B cell (primary cell): ENCODE results near the gene PAQR5. TPM values are rescaled to one million over a fixed set of nuclear protein-coding genes. Genes with fewer than 3 reads are reported as not detected.

Source experiments
- ATAC-seq: fragments of 200-7000 bp; cut with Tn5 transposase; one replicate; pipeline ENCODE4 v1.10.0; 2021; ENCODE audit warnings: low read depth, mild to moderate bottlenecking, moderate number of reproducible peaks, moderate library complexity
- CTCF ChIA-PET: fragments of 350-600 bp; sonication (Branson Sonifier 250); formaldehyde crosslinking; loops from one replicate; lab custom pipeline; 2021; ENCODE audit warnings: antibody characterized with exemption, inconsistent platforms; lab: Charles Lee
- POLR2A ChIA-PET: fragments of 350-600 bp; sonication (Branson Sonifier 250); formaldehyde crosslinking; loops from one replicate; lab custom pipeline; 2021; ENCODE audit warnings: antibody characterized with exemption; lab: Charles Lee
- DNase-seq: peaks from one replicate; pipeline ENCODE4 v3.0.0; 2013
- H2AFZ ChIP-seq: 2 replicates; pipeline ENCODE4 v1.6.1; 2012; ENCODE audit warnings: mild to moderate bottlenecking, low read depth, low read length; ENCODE audit not compliant: insufficient read depth, poor library complexity, severe bottlenecking
- H3K27ac ChIP-seq, 2 donors: 1 replicate in 1 of 2; 2 replicates in 1 of 2; pipeline ENCODE4 v1.5.1; 2012 to 2013; ENCODE audit warnings: low read length in 2 of 2, mild to moderate bottlenecking in 2 of 2, moderate library complexity in 1 of 2
- H3K27me3 ChIP-seq, 4 experiments: fragments of 200-600 bp in 1 of 4; sonication (generic) in 1 of 4; replicated peaks in 1 of 4; 1 replicate in 2 of 4; 2 replicates in 2 of 4; pipeline versions ENCODE4 v1.6.1 to v1.7.0; 2013 to 2016; ENCODE audit warnings: low read length in 3 of 4, mild to moderate bottlenecking in 2 of 4, mixed read lengths in 1 of 4, moderate library complexity in 1 of 4; ENCODE audit not compliant: insufficient read depth in 4 of 4, control insufficient read depth in 3 of 4; ENCODE audit errors: control extremely low read depth in 1 of 4
- H3K36me3 ChIP-seq, 2 experiments: replicated peaks in 1 of 2; 1 replicate in 1 of 2; 2 replicates in 1 of 2; pipeline versions ENCODE4 v1.6.1 to v1.7.1; 2013; ENCODE audit warnings: low read length in 1 of 2; ENCODE audit not compliant: insufficient read depth in 2 of 2, control insufficient read depth in 1 of 2; ENCODE audit errors: control extremely low read depth in 1 of 2, extremely low read depth in 1 of 2
- H3K4me1 ChIP-seq, 2 donors: fragments of 200-600 bp in 1 of 2; sonication (generic) in 1 of 2; 1 replicate in 1 of 2; 2 replicates in 1 of 2; pipeline versions ENCODE4 v1.5.1 to v1.6.1; 2013 to 2017; ENCODE audit warnings: low read length in 2 of 2; ENCODE audit not compliant: control insufficient read depth in 2 of 2, insufficient read depth in 2 of 2
- H3K4me2 ChIP-seq: replicated peaks from 2 replicates; pipeline ENCODE3; 2012; ENCODE audit warnings: mild to moderate bottlenecking, low read depth, low read length; ENCODE audit not compliant: poor library complexity, severe bottlenecking
- H3K4me3 ChIP-seq, 5 experiments: fragments of 200-600 bp in 1 of 5; sonication (generic) in 1 of 5; 1 replicate in 3 of 5; 2 replicates in 2 of 5; pipeline versions ENCODE4 v1.5.1 to v1.7.0; 2011 to 2016; ENCODE audit warnings: low read length in 4 of 5, mild to moderate bottlenecking in 4 of 5, low read depth in 2 of 5, control low read depth in 1 of 5, moderate library complexity in 1 of 5; ENCODE audit not compliant: insufficient read depth in 1 of 5; ENCODE audit errors: control extremely low read depth in 1 of 5, extremely low read depth in 1 of 5
- H3K79me2 ChIP-seq: fragments of 200-600 bp; sonication (generic); one replicate; pipeline ENCODE4 v1.6.0; 2016; ENCODE audit warnings: low read length; ENCODE audit not compliant: control insufficient read depth, insufficient read depth
- H3K9ac ChIP-seq: fragments of 200-600 bp; sonication (generic); 2 replicates; pipeline ENCODE4 v1.6.1; 2017; ENCODE audit warnings: mild to moderate bottlenecking, low read length, moderate library complexity
- H3K9me3 ChIP-seq, 3 donors: one replicate each; pipeline versions ENCODE4 v1.6.1 to v1.7.1; 2013; ENCODE audit warnings: low read length in 2 of 3; ENCODE audit not compliant: control insufficient read depth in 2 of 3, insufficient read depth in 1 of 3; ENCODE audit errors: control extremely low read depth in 1 of 3
- H4K20me1 ChIP-seq: 2 replicates; pipeline ENCODE4 v1.6.0; 2012; ENCODE audit warnings: mild to moderate bottlenecking, low read length; ENCODE audit not compliant: insufficient read depth, control insufficient read depth, poor library complexity, severe bottlenecking
- H3K27ac Mint-ChIP-seq: one replicate; pipeline ENCODE4 v1.8.0; 2021; ENCODE audit warnings: mixed read lengths
- H3K27me3 Mint-ChIP-seq: one replicate; pipeline ENCODE4 v1.8.0; 2021; ENCODE audit warnings: mixed read lengths
- H3K4me1 Mint-ChIP-seq: one replicate; pipeline ENCODE4 v1.8.0; 2021; ENCODE audit warnings: mixed read lengths
- H3K4me3 Mint-ChIP-seq: one replicate; pipeline ENCODE4 v1.8.0; 2021; ENCODE audit warnings: mixed read lengths
- H3K9me3 Mint-ChIP-seq: one replicate; pipeline ENCODE4 v1.8.0; 2022; ENCODE audit warnings: mixed read lengths; ENCODE audit not compliant: insufficient read depth
- EZH2 ChIP-seq: IDR thresholded peaks from 2 replicates; pipeline ENCODE4 v1.6.1; 2012; ENCODE audit warnings: borderline replicate concordance, low read depth, mild to moderate bottlenecking, moderate library complexity, low read length; ENCODE audit not compliant: insufficient read depth, poor library complexity, severe bottlenecking
- WGBS: methylation state at CpG from one replicate; pipeline ENCODE4 v1.1.5; 2013; ENCODE audit warnings: missing lambda C conversion rate; ENCODE audit not compliant: insufficient coverage; 5-methylcytosine and 5-hydroxymethylcytosine counted together
- intact Hi-C: fragments of 100-400 bp; cut with micrococcal nuclease; formaldehyde crosslinking; loops from one replicate; pipeline ENCODE4 v1.10.0; 2022
- polyA plus RNA-seq: library from polyadenylated mRNA; depleted of rRNA; stranded (reverse); fragments of >200 nt; gene quantifications from 2 replicates; pipeline ENCODE4 v1.2.3, GENCODE V29; 2012
- total RNA-seq, 2 donors: library from RNA; stranded (reverse); fragments of 120-200 nt in 1 of 2; gene quantifications; 1 replicate in 1 of 2; 2 replicates in 1 of 2; pipeline versions ENCODE4 v1.2.3 to v1.2.4, GENCODE V29; 2013 to 2022
- TF ChIP-seq, protein P1 (sequence below): fragments of 200-600 bp; IDR thresholded peaks from one replicate; pipeline ENCODE4 v1.8.0; 2022; ENCODE audit warnings: antibody characterized with exemption, mild to moderate bottlenecking

The PAQR5 gene
- total and polyA plus RNA-seq, 2 donors (not counting 1 experiment from before 2014, with no cell fraction given) = not detected

DNA sequence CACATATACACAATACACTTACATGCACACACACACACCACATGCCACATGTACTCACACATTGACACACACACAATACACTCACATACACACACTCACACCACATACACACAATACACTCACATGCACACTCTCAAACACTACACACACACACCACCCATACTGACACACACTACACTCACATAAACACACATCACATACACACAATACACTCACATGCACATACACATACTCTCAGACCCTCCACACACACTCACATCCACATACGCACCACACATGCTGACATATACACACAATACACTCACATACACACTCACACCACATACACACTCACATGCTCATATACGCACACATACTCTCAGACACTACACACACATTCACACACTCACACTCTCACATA lies 87.1 kb downstream of the PAQR5 start:
- Histone ChIP-seq H3K9ac (no peak overlapping the region), H3K27me3 (no peaks in the 10 kb centered on the region), H3K27ac (no peak overlapping the region), H4K20me1 (no peaks in the 10 kb centered on the region), H3K4me3 (no peak overlapping the region), H3K79me2 (no peaks in the 10 kb centered on the region), H3K4me1 (no peaks in the 10 kb centered on the region), H3K9me3 (no peaks in the 10 kb centered on the region), H2AFZ (no peak overlapping the region), H3K36me3 (no peaks in the 10 kb centered on the region), H3K4me2 (no peak overlapping the region)
- no peaks in the 10 kb centered on the region for H3K9me3 Mint-ChIP-seq
- CTCF ChIA-PET = no interaction called here
- TF ChIP-seq, protein P1, sequence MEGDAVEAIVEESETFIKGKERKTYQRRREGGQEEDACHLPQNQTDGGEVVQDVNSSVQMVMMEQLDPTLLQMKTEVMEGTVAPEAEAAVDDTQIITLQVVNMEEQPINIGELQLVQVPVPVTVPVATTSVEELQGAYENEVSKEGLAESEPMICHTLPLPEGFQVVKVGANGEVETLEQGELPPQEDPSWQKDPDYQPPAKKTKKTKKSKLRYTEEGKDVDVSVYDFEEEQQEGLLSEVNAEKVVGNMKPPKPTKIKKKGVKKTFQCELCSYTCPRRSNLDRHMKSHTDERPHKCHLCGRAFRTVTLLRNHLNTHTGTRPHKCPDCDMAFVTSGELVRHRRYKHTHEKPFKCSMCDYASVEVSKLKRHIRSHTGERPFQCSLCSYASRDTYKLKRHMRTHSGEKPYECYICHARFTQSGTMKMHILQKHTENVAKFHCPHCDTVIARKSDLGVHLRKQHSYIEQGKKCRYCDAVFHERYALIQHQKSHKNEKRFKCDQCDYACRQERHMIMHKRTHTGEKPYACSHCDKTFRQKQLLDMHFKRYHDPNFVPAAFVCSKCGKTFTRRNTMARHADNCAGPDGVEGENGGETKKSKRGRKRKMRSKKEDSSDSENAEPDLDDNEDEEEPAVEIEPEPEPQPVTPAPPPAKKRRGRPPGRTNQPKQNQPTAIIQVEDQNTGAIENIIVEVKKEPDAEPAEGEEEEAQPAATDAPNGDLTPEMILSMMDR = no peak
- TF ChIP-seq EZH2 = no peak
- H3K27ac Mint-ChIP-seq = no peak overlapping the region
- no peaks in the 10 kb centered on the region for H3K27me3 Mint-ChIP-seq
- POLR2A ChIA-PET = no interaction called here
- DNase-seq (no peak), ATAC-seq (no peak)
- 96% methylated on average over 2 of the region's 2 CpGs for WGBS
- no peaks in the 10 kb centered on the region for H3K4me1 Mint-ChIP-seq
- H3K4me3 Mint-ChIP-seq = no peak overlapping the region
- intact Hi-C loops = no loop called here

DNA sequence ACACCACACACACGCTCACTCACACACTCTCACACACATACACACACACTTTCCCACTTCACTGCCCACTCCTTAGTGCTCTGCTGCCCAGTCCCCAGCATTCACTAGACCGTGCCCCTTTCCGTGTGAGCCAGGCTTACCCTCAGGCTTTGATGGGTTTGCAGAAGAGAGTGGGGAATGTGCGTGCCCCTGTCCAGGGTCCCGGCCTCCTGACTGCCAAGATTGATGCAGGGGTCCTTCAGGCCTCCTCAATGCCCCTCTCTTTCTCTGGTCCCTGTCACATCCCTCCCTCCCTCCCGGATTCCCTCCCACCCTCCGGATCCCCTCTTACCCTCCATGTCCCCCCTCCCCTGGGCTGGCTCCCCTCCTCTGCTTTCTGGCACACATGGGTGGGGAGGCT lies 87.6 kb downstream of the PAQR5 start:
- no peak overlapping the region for H3K27ac Mint-ChIP-seq
- DNase-seq (no peak), ATAC-seq (no peak)
- Histone ChIP-seq H3K27me3 (no peaks in the 10 kb centered on the region), H3K4me1 (no peaks in the 10 kb centered on the region), H3K4me3 (no peak overlapping the region), H3K79me2 (no peaks in the 10 kb centered on the region), H3K9ac (no peak overlapping the region), H3K27ac (no peak overlapping the region), H2AFZ (no peak overlapping the region), H3K36me3 (no peaks in the 10 kb centered on the region), H3K9me3 (no peaks in the 10 kb centered on the region), H4K20me1 (no peaks in the 10 kb centered on the region), H3K4me2 (no peak overlapping the region)
- no peak overlapping the region for H3K4me3 Mint-ChIP-seq
- POLR2A ChIA-PET = no interaction called here
- WGBS = 100% methylated on average over 1 of the region's 7 CpGs
- no peaks in the 10 kb centered on the region for H3K4me1 Mint-ChIP-seq
- intact Hi-C loops = no loop called here
- CTCF ChIA-PET = no interaction called here
- H3K9me3 Mint-ChIP-seq = no peaks in the 10 kb centered on the region
- TF ChIP-seq, protein P1 = no peak
- no peak for TF ChIP-seq EZH2
- H3K27me3 Mint-ChIP-seq = no peaks in the 10 kb centered on the region
